T-helper 1 cell (primary cell): ENCODE measurements around the gene SUGT1.
"Not testable (repeated sequence)": the region's sequence is repeated elsewhere in the genome, so short reads cannot be mapped to it uniquely, and the experiment has no call there.

Experiments
- DNase-seq, 5 donors: peaks; one replicate each; pipeline ENCODE4 v3.0.0-alpha.2; 2012 to 2020
- total RNA-seq, 4 donors: gene quantifications; one replicate each; lab custom pipeline; 2026; lab: John Stamatoyannopoulos, UW

SUGT1 gene
- total RNA-seq: 42.8 to 65.1 (median 54.0) reads per million in 4 donors

DNA sequence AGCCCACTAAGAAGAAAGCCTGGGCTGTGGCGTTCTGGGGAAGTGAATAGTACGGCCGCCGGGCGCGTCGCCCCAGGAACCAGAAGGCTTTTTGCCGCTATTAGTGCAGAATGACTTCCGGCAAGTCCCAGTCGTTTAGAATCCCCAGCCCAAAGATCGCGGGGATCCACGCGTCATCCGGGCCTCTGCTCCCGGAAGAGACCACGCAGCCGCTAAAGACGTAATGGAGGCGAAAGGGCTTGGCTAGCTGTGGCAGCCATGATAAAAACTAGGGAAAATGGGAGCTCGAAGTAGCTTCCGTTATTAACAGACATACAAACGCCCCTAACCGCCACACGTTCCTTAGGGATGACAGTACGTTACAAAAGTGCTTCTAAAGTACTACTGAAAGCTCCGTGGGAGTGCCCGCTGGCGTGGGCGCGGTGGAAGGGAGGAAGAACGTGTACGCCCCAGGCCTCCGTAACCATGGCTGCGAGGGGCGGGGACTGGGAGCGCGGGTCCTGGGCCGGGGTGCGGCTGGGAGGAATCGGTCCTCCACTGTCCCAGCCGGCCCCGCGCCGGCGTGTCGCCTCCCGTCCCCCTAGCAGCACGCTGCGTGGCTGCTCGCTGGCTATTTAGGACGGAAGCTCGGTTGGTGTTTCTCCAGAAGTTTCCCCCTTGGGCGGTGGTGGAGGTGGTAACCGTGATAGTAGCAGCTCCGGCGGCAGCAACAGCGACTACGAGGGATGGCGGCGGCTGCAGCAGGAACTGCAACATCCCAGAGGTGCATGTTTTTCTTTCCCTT, at the start of gene SUGT1:
Gene SUGT1, plus strand, starts transcription at position 641 of the 784 bp plus-strand sequence. Its CDS starts 85 bp downstream, at position 726.
- peak; percentile 86 to 98 (median 90) for DNase-seq

DNA sequence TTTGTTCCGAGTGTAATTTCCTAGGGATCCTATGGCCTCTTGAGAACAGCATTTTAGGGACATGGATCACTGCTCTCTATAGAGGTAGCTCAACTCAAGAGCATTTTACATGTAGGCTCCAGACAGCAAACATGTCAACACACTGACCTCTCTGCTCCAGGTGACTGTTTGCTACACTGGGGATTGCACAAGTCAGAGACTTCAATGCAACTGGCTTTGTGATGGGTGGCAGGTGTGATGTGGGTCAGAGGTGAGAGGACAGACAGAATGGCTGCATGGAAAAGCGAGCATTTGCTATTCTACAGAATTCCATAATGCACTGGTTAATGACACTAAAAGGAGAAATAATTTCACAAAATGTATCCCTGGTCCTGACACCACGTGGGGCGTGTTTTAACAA, 49.3 kb upstream of the SUGT1 start:
- not testable (repeated sequence) for DNase-seq

DNA sequence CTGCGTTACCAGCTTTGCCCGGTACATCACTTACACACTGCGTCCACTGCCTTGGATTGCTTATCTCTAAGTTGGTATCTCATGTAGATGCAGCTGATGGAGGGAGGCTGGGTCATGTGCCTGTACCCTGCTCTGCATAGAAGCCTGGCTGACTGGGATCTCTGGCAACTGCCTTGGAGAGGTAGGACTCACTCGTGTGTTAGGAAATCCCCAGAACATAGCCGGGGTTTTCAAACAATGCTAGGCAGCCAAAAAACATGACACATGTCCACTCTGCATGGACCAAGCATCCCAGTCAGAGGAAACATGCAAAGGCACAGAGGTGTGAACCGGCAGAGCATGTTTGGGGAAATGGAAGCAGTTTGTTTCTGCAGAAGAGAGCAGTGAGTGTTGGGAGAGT, 46.5 kb upstream of the SUGT1 start:
- not testable (repeated sequence) for DNase-seq

DNA sequence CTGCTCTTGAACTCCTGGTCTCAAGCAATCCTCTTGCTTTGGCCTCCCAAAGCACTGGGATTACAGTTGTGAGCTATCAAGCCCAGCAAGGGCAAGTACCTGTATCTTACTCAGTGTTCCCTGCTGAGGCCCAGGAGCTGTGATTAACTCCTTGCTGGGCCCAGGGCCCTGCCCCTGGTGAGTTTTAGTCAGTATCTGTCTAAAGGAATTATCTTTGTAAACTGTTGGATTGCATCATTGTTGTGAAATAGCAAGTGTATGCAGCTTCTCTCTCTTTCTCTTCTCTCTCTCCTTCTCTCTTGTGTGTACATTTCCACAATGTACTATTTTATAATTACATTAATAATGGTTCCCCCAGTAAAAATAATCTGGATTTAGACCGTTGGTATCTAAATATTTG, 45.8 kb upstream of the SUGT1 start:
- DNase-seq: not testable (repeated sequence)

DNA sequence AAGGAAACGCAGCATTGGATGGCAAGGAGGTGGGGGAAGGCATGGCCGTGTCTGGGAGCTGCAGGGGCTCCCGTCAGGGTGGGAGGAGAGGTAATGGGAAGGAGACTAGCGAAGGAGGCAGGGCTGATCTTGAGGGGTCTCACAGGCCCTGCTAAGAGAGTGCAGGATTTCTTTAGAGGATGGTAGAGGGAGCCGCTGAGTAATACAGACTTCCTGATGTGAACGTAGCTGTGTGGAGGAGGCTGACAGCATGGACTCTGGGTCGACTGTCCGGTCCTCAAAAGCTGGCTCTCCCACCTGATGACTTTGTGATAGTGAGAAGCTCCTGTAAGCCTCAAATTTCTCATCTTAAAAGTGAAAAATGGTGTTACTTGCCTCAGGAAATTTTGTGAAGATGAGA, 44.5 kb upstream of the SUGT1 start:
- DNase-seq: not testable (repeated sequence)

DNA sequence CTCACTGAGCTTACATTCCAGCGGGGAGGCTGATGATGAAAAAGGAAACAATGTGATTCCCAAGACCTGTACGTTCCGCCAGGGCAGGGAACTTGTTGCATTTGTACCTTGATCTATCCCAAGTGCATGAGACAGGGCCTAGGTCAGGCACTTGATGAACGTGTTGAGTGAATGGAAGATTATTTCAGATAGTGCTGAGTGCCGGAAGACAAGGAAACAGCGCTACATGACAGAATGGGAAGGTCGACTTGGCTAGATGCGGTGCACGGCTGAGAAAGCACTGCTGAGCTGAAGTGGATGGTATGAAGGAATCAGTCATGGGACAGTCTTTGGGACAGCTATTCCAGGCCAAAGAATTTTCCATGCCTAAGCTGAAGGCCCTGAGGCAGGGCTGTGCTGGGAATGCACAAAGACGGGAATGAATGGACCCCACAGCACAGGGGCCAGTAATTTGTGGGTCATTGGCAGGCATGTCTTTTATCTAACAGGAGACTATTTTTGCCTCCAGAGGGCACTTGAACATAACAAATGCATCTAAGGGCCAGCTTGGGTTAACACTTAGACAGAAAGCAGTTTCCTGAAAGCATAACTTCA, 43.5 kb upstream of the SUGT1 start:
- DNase-seq: not testable (repeated sequence)

DNA sequence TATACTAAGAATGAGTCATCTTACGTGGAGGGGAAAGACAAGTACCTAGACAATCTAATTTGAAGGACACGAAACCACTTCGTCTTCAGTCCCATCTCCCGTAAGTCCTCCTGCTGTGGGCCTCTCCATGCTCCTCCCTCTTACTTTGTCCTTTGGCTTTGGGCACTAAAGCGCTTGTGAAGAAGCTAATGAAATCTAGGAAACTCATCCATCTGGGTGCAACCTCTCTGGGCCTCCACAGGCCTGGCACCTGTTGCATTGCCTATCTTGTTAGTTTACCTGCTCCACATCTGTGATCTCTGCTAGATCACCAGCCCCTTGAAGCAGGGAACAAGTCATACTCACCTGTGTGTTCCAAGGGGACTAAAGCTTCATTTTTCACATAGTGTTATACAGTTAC, 42.5 kb upstream of the SUGT1 start:
- DNase-seq: not testable (repeated sequence)

DNA sequence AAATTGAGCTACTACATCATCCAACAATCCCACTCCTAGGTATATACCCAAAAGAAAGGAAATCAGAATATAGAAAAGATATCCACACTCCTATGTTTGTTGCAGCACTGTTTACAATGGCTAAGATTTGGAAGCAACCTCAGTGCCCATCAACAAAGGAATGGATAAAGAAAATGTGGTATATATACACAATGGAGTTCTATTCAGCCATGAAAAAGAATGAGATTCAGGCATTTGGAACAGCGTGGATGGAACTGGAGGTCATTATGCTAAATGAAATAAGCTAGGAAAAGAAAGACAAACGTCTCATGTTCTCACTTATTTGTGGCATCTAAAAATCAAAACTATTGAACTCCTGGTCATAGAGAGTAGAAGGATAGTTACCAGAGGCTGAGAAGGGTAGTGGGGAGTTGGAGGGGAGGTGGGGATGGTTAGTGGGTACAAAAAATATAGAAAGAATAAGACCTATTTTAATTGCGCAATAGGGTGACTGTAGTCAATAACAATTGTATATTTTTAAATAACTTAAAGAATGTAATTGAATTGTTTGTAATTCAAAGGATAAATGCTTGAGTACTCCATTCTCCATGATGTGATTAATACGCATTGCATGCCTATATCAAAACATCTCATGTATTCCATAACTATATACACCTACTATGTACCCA, 37.4 kb upstream of the SUGT1 start:
- DNase-seq: no peak

DNA sequence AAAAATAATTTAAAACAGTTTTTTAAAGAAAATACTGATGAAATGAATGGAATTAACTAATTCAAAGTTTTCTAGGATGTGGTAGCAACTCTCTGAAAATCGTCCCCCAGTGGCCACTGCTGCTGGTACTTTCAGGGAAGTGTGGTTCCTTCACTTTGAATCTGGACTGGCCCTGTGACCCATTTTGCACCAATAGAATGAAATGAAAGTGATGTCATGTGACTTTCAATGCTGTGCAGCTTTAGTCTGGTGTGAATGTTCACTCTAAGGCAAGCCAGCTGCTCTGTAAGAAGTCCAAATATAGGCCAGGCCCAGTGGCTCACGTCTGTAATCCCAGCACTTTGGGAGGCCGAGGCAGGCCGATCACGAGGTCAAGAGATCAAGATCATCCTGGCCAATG, 36.8 kb upstream of the SUGT1 start:
- peak in 1 of 5 donors; percentile 25 for DNase-seq

DNA sequence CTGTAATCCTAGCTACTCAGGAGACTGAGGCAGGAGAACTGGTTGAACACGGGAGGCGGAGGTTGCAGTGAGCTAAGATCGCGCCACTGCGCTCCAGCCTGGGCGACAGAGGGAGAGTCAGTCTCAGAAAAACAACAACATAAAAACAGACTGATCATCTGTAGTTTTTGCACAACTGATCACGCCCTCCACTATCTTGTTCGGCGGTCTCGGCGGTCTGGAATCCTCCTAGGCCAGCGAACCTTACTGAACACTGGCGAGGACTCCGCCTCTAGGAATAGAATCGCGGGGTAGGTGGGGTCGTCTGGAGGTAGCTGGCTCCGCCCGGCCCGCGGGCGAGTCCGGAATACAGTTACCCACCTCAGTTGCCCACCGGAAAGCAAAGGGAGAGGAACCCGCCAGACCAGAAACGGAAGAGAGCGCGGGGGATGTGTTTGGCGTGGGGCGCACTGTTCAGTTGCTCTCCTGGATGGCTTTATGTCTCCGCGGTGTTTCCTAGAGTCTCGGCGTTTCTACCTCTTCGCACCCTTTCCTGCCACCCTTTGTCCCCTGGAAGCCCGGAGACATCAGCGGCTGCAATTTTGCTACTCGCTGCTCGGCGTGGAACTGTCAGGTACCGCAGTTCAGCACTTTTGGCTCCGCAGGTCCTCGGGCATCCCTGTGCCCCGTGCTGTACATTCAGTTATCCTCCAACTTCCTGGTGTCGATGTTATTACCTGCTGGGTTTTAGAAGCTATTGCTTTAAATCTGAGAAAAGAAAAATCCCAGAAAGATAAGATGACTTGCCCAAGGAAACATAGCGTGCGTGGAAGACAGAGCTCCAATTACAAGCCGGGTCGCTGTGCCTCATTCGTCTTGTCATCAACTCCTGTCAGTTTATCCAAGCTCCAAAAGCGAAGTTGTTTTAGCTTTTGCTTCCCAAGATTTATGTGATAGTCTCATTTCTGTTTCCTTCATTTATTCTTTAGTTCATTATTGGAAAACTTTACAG, 35.3 kb upstream of the SUGT1 start:
- peak; percentile 55 to 88 (median 69) for DNase-seq

DNA sequence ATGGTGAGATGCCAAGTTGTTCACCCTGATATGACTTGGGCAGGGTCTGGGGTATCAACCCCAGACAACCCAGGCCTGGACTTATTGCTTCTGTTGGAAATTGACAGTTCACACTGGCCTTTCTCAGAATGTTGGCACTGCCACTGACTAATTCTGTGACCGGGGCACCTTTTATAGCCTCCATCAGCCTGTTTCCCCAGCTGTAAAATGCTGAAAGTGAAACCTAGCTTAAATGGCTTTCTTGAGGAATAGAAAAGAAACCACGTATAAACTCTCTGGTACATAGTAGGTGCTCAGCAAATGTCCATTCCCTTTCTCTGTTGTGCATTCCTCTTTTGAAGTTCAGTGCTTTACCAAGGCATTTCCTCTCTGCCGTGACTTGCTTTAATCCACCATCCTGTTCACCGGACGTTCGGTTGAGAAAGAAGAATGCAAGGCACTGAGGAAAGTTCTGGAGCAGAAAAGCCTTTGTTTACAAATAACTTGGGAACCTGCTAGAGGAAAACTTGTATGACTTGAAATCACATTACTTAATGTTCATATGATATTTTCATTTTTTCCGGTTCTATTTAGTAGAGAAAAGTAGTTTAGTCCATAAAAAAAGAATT, 21.4 kb upstream of the SUGT1 start:
- DNase-seq: not testable (repeated sequence)

DNA sequence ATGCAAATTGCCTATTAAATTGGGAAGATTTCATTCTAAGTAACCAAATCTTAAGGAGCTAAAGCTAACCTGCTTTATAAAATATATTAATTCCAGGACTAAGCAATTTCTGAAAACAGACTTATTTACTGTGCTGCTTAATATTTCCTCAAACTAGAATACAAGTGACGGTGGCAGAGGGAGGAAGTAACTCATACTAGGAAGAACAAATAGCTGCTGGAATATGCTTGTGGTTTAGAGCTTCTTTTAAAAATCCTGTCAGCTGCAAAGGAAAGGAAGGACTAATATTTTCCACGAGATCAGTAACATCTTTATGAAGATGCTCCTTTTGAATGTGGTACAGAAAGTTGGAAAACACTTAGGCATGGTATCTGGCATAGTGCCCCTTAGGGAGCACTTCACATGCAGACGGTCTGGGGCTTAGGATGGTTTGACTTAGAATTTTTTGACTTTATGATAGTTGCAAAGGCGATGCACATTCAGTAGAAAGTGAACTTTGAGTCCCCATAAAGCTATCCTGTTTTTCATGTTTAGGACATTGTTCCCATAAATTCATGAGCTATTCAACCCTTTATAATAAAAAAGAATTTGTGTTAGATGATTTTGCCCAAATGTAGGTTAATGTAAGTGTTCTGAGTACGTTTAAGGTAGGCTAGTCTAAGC, 13.8 kb upstream of the SUGT1 start:
- no peak for DNase-seq

DNA sequence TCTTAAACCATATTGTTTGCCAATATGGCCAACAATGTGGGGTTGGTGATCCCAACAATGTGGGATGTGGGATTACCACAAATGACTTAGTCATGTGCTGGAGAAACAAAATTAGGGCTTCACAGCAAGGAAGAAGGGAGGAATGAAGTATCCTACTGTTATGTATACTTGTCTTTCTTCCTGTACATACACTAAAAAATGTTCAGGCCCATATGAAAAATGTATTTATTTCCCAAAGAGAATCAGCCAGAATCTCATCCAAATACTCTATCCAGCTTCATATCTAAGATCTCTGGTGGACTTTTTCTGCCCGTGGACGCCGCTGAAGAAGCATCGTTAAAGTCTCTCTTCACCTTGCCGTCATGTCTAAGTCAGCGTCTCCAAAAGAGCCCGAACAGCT, 10.5 kb upstream of the SUGT1 start, which contains the start of gene HNRNPA1L2:
Gene HNRNPA1L2, plus strand, starts transcription at position 301 of the 400 bp plus-strand sequence. Its CDS starts 62 bp downstream, at position 363.
- no peak for DNase-seq

DNA sequence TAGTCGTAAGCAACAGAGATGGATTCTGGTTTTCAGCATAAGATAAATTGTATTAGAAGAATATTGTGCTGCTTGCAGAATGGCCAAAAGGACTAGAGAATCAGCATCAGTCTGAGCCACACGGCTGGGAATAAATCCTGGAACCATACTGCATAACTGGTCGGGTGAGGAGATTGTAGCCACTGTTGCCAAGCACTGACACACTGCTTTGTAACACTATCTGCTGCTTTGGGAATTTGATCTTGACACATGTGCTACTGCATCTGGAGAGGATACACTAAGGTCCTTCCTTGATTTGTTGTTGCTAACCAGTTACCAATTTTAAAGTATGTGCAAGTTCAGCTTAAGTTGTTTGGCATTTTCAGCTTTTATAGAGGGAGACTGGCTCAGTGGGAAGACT, 8.5 kb upstream of the SUGT1 start:
- no peak for DNase-seq

DNA sequence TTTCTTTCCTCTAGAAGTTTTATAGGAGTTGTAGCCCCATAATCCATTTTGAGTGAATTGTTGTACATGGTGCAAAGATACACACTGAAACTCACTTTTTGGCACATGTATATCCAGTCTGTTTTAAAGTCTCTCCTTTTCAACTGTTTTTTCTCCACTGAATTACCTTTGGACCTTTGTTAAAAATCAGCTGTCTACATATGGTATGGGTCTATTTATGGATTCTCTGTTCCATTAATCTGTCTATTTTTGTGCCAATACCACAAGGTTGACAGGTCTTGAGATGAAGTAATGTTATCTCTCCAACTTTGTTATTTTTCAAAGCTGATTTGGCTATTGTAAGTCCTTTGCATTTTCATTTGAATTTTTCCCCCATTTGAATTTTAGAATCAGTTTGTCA, 5.7 kb upstream of the SUGT1 start:
- no peak for DNase-seq

DNA sequence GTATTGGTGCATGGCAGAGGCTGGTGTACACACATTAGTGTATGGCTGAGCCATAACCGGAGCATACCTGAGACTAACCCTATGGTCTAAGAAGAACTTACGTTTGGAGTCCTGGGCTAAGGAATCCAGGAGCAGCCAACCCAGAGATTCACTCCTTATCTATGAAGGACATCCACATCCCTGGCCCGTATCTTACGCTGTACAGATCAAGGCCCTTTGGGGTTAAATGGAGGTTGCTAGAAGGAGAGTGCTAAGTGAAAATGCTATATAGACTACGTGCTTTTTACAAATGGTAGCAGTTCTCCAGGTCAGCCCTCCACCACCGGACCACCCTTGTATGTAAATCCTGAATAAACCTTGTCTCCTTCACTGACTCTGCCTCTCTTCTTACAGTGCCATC, 1.9 kb upstream of the SUGT1 start:
- no peak for DNase-seq

DNA sequence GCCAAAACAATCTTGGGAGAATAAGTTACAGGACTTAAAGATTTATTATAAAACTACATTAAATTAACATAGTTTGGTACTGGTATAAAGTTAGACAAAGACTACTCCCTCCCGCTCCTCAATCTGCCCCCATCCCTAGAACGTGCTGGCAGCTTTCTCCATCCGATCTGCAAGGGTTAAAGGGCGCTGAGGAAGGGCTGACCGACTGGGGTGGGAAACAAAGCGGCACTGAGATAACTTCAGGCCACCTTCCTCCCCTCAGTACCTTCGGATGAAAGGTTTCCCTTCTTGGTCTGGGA, 790 bp upstream of the SUGT1 start:
- no peak for DNase-seq

DNA sequence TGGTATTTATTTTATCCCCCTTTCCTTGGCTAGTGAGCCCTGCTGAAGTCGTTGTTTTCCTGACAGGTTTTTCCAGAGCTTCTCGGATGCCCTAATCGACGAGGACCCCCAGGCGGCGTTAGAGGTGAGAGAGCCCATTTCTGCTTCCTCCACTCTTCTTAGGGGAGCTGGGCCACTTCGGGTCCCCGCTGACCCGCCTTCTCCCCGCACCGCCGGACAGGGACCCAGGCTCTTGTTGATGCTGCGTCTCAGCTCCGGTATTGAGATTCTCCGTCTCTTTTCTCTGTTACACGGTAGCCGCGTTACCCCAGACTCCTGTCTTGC, 306 bp downstream of the SUGT1 start:
- no peak for DNase-seq

DNA sequence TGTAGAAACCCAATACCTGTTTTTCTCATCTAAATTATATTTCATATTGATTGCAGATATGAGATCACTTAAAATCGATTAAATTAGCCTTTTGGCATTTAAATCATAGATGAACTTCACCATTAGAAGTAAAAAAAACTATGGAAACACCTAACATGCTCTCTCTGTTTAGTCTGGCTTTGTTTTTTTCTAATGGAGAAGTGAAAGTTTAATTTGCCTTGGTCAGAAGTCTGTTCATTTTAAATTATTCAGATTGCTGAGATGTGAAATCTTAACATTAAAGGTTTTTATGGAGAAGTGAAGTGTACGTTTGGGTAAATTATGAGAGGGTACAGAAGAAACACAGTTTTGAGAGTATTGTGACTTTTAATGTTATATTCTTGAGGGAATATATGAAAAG, 6.7 kb downstream of the SUGT1 start:
- no peak for DNase-seq

DNA sequence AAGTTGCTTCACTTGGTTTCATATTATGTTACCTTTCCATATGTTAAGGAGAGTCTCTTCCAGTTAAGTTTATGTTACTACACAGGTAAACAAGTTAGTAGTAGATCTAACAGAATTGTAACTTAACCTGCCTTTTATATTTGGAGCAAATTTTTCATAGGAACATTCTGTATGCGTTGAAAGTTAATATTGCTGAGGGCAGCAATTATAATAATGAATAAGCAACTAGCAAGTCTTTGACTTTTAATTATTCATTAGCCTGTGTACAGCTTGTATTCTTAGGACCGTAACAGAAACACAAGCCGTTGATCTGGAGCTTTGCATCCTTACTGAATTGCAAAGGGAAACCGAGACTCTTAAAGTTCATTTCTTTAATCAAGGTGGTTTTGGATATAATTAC, 11.6 kb downstream of the SUGT1 start:
- no peak for DNase-seq

DNA sequence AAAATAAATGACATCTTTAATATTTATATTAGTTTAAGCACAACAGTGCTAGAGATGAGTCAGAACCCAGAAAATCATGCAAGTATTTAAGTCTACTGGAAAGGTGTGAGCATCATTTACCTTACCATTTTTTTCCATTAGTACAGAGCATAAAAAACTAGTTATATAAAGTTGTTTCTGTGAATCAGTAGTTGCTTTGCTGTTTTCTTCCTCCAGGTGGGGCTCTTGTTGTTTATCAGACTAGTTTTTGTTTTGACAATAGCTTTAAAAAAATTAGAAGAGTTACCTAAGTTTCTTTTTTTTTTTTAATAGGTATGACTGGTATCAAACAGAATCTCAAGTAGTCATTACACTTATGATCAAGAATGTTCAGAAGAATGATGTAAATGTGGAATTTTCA, 12.7 kb downstream of the SUGT1 start:
- peak in 1 of 5 donors; percentile 19 for DNase-seq

DNA sequence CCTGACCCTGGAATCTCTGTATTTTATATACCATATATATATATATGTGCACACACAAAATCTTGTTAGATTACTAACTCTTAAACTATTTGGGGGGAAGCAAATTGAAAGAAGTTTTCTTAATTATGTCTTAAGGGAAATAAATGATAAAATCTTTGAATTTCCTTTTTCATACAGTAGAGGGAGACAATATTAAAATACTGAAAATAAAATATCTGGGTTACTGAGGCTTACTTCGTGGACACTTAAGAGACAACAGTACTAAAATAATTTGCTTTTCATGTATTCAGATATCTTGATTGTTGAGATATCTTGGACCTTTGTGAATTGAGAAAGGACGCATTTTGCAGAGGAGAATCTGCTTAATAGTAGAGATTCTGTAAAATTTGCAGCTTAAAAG, 17.0 kb downstream of the SUGT1 start:
- DNase-seq: no peak
